ENCODE measurements around the gene GRPEL2. TPM values are rescaled to one million over a fixed set of nuclear protein-coding genes. Genes with fewer than 3 reads are reported as not detected.

GRPEL2 gene
- polyA plus RNA-seq, 3 donors: 1.9 to 2.7 (median 2.0) TPM

GRCh38 chr5:149326611-149327010 is 18.7 kb upstream of the GRPEL2 start:
- Histone ChIP-seq H3K27me3 (ENCODE audit: control insufficient read depth in 2 of 2, insufficient read depth in 2 of 2, low read length in 2 of 2) (no peaks in the 10 kb centered on the region), H3K79me2 (ENCODE audit: insufficient read depth, low read length) (no peaks in the 10 kb centered on the region), H3K36me3 (replicated peaks in 1 of 2; ENCODE audit: control insufficient read depth in 1 of 2, insufficient read depth in 2 of 2, low read length in 2 of 2) (no peaks in the 10 kb centered on the region), H3K4me2 (replicated peaks; ENCODE audit: extremely low read depth, low read length, poor library complexity, severe bottlenecking) (no peak overlapping the region), H4K20me1 (ENCODE audit: insufficient read depth, low read length) (no peaks in the 10 kb centered on the region), H2AFZ (ENCODE audit: insufficient read depth, low read depth, low read length, poor library complexity, severe bottlenecking) (no peak overlapping the region), H3K9ac (ENCODE audit: insufficient read depth, low read length, poor library complexity, severe bottlenecking) (no peak overlapping the region), H3K4me1 (ENCODE audit: control insufficient read depth in 1 of 2, insufficient read depth in 2 of 2, low read length in 2 of 2) (no peaks in the 10 kb centered on the region), H3K4me3 (replicated peaks in 1 of 3; ENCODE audit: low read depth in 2 of 3, low read length in 3 of 3) (no peak overlapping the region), H3K9me3 (replicated peaks in 1 of 2; ENCODE audit: control insufficient read depth in 1 of 2, insufficient read depth in 1 of 2, low read length in 2 of 2) (no peaks in the 10 kb centered on the region), H3K27ac (ENCODE audit: low read depth in 1 of 2, low read length in 2 of 2) (no peak overlapping the region)
- Mint-ChIP-seq H3K9me3 (peaks cover 0 to 3% (median 2%) of the 10 kb centered on the region in 7 donors), H3K27me3 (ENCODE audit: low read depth in 3 of 3) (peaks cover 0 to 1% (median 0%) of the 10 kb centered on the region in 3 donors), H3K36me3 (no peaks in the 10 kb centered on the region), H3K27ac (no peak overlapping the region), H3K4me3 (no peak overlapping the region), H3K4me1 (peaks cover 5% of the 10 kb centered on the region)
- WGBS (ENCODE audit: insufficient coverage): 100% methylated on average over 2 of the region's 3 CpGs
- no peak for TF ChIP-seq CTCF (IDR thresholded peaks at IDR 0.05)
- intact Hi-C loops (cut with micrococcal nuclease): no loop called here
- no peak for DNase-seq

GRCh38 chr5:149328177-149328576 is 17.1 kb upstream of the GRPEL2 start:
- DNase-seq: no peak
- Histone ChIP-seq H3K4me1 (ENCODE audit: control insufficient read depth in 1 of 2, insufficient read depth in 2 of 2, low read length in 2 of 2) (no peaks in the 10 kb centered on the region), H3K27me3 (ENCODE audit: control insufficient read depth in 2 of 2, insufficient read depth in 2 of 2, low read length in 2 of 2) (no peaks in the 10 kb centered on the region), H3K4me2 (replicated peaks; ENCODE audit: extremely low read depth, low read length, poor library complexity, severe bottlenecking) (no peak overlapping the region), H3K79me2 (ENCODE audit: insufficient read depth, low read length) (no peaks in the 10 kb centered on the region), H2AFZ (ENCODE audit: insufficient read depth, low read depth, low read length, poor library complexity, severe bottlenecking) (no peak overlapping the region), H3K9me3 (replicated peaks in 1 of 2; ENCODE audit: control insufficient read depth in 1 of 2, insufficient read depth in 1 of 2, low read length in 2 of 2) (no peaks in the 10 kb centered on the region), H3K36me3 (replicated peaks in 1 of 2; ENCODE audit: control insufficient read depth in 1 of 2, insufficient read depth in 2 of 2, low read length in 2 of 2) (no peaks in the 10 kb centered on the region), H3K9ac (ENCODE audit: insufficient read depth, low read length, poor library complexity, severe bottlenecking) (no peak overlapping the region), H4K20me1 (ENCODE audit: insufficient read depth, low read length) (no peaks in the 10 kb centered on the region), H3K27ac (ENCODE audit: low read depth in 1 of 2, low read length in 2 of 2) (no peak overlapping the region), H3K4me3 (replicated peaks in 1 of 3; ENCODE audit: low read depth in 2 of 3, low read length in 3 of 3) (no peak overlapping the region)
- Mint-ChIP-seq H3K27me3 (ENCODE audit: low read depth in 3 of 3) (peaks cover 0 to 1% (median 0%) of the 10 kb centered on the region in 3 donors), H3K27ac (no peak overlapping the region), H3K36me3 (no peaks in the 10 kb centered on the region), H3K4me3 (no peak overlapping the region), H3K9me3 (peaks cover 0 to 4% (median 2%) of the 10 kb centered on the region in 7 donors), H3K4me1 (peaks cover 5% of the 10 kb centered on the region)
- 100% methylated on average over 3 of the region's 5 CpGs for WGBS (ENCODE audit: insufficient coverage)
- intact Hi-C loops (cut with micrococcal nuclease): no loop called here
- TF ChIP-seq CTCF (IDR thresholded peaks at IDR 0.05): no peak
